GM12875 (cell line): ENCODE measurements around the gene SLC26A9.

Experiments used
- H3K4me3 ChIP-seq: one replicate; pipeline ENCODE4 v1.5.1; 2011; ENCODE audit warnings: low read depth, low read length, control low read depth
- TF ChIP-seq, protein P1 (sequence below): IDR thresholded peaks from 2 replicates; pipeline ENCODE4 v1.5.1; 2011; ENCODE audit warnings: low read depth, mild to moderate bottlenecking, control low read depth, inconsistent platforms, low read length, moderate library complexity, borderline replicate concordance; ENCODE audit not compliant: insufficient read depth

Gene SLC26A9

DNA sequence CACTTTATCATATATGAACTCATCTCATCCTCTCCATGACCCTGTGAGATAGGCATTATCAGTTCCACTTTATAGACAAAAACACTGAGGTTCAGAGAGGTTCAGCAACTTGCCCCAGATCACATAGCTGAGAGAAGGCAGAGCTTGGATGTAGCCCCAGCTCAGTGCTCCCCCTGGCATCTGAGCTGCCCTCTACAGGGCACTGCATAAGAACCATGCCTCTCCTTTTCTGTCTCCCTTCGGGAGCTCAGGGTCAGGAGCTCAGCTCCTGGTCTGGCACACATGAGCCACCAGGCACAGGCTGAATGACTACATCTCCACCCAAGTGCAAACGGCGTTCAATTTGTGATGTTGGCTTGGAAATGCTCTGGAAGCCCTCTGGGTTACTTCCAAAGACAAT, 43.0 kb upstream of the SLC26A9 start:
- no peak overlapping the region for H3K4me3 ChIP-seq
- TF ChIP-seq, protein P1, sequence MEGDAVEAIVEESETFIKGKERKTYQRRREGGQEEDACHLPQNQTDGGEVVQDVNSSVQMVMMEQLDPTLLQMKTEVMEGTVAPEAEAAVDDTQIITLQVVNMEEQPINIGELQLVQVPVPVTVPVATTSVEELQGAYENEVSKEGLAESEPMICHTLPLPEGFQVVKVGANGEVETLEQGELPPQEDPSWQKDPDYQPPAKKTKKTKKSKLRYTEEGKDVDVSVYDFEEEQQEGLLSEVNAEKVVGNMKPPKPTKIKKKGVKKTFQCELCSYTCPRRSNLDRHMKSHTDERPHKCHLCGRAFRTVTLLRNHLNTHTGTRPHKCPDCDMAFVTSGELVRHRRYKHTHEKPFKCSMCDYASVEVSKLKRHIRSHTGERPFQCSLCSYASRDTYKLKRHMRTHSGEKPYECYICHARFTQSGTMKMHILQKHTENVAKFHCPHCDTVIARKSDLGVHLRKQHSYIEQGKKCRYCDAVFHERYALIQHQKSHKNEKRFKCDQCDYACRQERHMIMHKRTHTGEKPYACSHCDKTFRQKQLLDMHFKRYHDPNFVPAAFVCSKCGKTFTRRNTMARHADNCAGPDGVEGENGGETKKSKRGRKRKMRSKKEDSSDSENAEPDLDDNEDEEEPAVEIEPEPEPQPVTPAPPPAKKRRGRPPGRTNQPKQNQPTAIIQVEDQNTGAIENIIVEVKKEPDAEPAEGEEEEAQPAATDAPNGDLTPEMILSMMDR, result no peak

DNA sequence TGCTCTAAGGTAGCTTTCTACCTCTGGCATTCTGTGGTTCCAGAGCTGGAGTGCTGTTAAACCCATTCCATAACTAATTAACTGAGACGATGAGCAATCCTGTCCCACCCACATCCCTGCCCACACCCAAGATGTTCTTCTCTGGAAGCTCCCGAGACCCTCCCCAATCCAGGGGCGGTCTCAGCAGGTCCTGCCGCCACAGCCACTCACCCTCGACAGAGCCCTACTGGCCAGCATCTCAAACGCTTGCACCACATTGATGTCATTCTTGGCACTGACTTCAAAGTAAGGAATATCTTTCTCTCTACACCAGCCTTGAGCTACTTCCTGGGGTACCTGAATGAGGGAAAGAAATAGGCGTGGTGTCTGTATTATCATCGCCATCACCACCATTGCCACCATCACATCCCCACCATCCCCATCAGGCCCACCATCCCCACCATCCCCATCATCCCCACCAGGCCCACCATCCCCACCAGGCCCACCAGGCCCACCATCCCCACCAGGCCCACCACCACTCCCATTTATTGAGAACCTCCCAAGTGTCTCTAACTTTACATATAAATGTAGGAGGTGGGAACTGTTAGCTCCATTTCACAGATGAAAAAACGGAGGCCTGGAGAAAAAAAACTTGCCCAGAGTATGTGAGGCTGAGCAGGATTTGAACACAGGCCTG, 42.2 kb upstream of the SLC26A9 start:
- no peak overlapping the region for H3K4me3 ChIP-seq
- TF ChIP-seq, protein P1, result no peak

DNA sequence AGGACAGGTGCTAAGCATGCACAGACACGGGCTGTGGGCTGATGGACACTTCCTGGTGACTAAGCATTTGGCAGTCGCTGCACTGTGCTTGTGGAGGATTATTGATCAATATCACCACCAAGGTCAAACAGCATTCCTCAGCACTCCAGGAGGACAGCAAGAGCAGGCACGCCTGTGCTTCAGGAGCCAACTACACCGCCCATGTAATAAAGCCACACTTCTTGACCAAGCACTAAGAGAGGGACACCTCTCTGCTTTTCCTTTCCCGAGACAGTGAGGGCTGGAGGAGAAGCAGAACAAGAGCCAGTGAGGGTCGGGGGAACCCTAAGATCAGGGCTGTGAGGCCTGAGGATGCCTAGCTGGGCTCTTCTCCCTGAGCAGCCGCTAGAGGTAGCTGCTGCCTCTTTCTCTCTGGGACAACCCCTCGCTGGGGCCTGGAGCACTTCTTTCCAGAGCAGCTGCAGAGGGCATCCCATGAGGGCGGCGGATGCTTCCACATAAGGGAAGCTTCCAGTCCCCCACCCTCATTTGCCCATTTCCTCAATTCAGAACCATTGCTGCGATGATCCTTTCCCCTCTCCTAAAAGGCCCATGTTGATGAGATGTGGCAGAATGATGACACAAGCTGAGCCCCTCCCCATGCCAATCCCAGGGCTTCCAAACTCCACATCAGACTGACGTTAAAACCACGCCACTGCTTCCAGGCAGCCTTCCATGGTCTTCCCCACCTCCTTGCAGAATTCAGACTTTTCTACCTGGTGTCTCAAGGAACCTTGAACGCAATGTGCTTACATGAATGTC, 40.9 kb upstream of the SLC26A9 start:
- no peak overlapping the region for H3K4me3 ChIP-seq
- TF ChIP-seq, protein P1, result peak; percentile 92

- TF ChIP-seq, protein P1, result no peak
- no peak overlapping the region for H3K4me3 ChIP-seq
Observed at GRCh38 chr1:205981257-205981656, 38.0 kb upstream of the SLC26A9 start.

GRCh38 chr1:205980237-205980870, 37.1 kb upstream of the SLC26A9 start:
- TF ChIP-seq, protein P1, result no peak
- no peak overlapping the region for H3K4me3 ChIP-seq

DNA sequence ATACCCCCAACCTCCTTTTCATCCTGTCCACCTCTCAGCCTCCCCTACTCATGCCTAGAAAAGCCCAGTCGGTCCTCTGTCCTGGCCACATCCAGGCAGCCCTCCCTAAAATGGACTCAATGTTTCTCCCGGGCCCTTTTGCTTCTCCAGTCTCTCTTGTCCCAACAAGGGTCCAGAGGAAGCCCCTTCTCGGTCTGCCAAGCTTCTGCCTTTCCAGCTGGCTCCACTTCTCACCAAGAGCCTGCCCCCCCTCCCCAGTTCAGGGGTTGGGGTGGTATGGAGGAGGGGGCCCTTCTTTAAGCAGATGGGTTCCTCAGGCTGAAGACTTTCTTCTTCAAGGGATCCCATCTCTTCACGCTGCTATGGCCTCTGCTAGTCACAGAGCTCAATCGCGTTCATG, 36.0 kb upstream of the SLC26A9 start:
- H3K4me3 ChIP-seq, result no peak overlapping the region
- TF ChIP-seq, protein P1, result no peak
